Stimulated activated effector memory CD8-positive, alpha-beta T cell treated with anti-CD3 and anti-CD28 coated beads, Interleukin-12 subunit alpha, Interleukin-12 subunit beta, amount 100 ng/mL, for 72 hours (primary cell): ENCODE data around the gene LACTB.
"Not testable (repeated sequence)": the region's sequence is repeated elsewhere in the genome, so short reads cannot be mapped to it uniquely, and the experiment has no call there.

ENCODE experiments used
- ATAC-seq: fragments of 150-1000 bp; cut with Tn5 transposase; 2 replicates; pipeline ENCODE4 v1.10.0; 2021
- DNase-seq, 2 donors: peaks; one replicate each; pipeline ENCODE4 v3.0.0; 2021 to 2022; ENCODE audit warnings: low spot score in 2 of 2
- H3K27ac Mint-ChIP-seq: one replicate; pipeline ENCODE4 v1.8.0; 2022; ENCODE audit warnings: mild to moderate bottlenecking, mixed read lengths
- H3K36me3 Mint-ChIP-seq: one replicate; pipeline ENCODE4 v1.8.0; 2022; ENCODE audit warnings: mild to moderate bottlenecking, mixed read lengths
- H3K4me1 Mint-ChIP-seq: one replicate; pipeline ENCODE4 v1.8.0; 2022; ENCODE audit warnings: mixed read lengths
- H3K4me3 Mint-ChIP-seq: one replicate; pipeline ENCODE4 v1.8.0; 2022; ENCODE audit warnings: mild to moderate bottlenecking, mixed read lengths
- H3K9me3 Mint-ChIP-seq: one replicate; pipeline ENCODE4 v1.8.0; 2022; ENCODE audit warnings: mixed read lengths

LACTB gene

DNA sequence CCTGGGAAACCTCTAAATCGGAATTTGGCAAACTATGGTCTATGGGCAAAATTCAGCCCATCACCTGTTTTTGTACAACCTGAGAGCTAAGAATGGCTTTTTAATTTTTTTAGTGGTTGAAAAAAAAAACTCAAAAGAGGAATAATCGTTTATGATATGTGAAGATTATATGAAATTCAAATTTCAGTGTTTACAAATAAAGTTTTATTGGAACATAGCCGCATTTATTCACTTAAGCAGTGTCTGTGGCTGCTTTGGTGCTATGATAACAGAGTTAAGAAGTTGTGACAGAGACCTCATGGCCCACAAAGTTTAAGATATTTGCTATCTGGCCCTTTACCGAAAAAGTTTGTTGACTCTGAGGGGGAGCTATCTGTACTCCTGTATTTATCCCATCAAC, 36.4 kb upstream of the LACTB start:
- Mint-ChIP-seq H3K36me3 (no peaks in the 10 kb centered on the region), H3K27ac (no peak overlapping the region), H3K4me3 (no peak overlapping the region), H3K9me3 (no peaks in the 10 kb centered on the region), H3K4me1 (no peaks in the 10 kb centered on the region)
- ATAC-seq (no peak), DNase-seq (no peak)

DNA sequence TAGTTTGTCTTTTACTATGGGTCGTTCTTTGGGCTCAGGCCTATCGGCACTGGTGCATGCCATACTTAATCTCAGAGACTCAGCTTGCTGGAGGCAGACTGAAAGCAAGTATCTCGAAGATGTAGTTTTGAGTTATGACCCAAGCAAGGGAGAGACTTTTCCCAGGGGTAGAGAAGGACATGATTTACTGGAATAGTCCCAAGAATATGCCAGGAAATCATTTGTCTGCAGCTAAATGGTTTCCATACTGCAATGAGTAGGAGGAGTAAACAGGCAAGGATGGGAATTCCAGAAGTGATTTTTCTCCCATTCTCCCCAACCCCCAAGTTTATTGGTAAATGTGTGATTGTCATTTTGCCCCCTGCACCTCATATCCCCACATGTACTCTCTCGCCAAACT, 35.4 kb upstream of the LACTB start:
- Mint-ChIP-seq H3K4me3 (no peak overlapping the region), H3K9me3 (no peaks in the 10 kb centered on the region), H3K4me1 (no peaks in the 10 kb centered on the region), H3K27ac (no peak overlapping the region), H3K36me3 (no peaks in the 10 kb centered on the region)
- no peak for ATAC-seq
- DNase-seq = no peak

DNA sequence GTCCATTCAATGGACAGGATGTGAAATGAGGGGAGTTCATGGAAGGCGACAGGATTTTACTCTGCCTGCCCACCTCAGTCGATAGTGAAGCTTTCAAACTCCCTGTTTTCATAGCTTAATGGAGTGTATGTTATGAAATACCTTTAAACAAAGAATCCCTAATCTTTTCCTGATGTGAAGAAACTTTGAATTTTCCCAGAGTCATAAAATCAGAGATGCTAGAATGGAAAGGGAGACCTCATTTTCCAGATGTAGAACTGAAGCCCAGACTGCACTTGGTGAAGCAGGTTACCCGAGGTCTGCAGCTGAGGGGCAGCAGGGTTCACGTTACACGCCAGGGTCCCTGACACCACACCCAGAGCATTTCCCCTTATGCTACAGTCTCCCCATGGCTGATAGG, 34.7 kb upstream of the LACTB start:
- no peaks in the 10 kb centered on the region for H3K36me3 Mint-ChIP-seq
- no peaks in the 10 kb centered on the region for H3K9me3 Mint-ChIP-seq
- H3K27ac Mint-ChIP-seq = no peak overlapping the region
- H3K4me1 Mint-ChIP-seq = no peaks in the 10 kb centered on the region
- DNase-seq (no peak), ATAC-seq (no peak)
- no peak overlapping the region for H3K4me3 Mint-ChIP-seq

DNA sequence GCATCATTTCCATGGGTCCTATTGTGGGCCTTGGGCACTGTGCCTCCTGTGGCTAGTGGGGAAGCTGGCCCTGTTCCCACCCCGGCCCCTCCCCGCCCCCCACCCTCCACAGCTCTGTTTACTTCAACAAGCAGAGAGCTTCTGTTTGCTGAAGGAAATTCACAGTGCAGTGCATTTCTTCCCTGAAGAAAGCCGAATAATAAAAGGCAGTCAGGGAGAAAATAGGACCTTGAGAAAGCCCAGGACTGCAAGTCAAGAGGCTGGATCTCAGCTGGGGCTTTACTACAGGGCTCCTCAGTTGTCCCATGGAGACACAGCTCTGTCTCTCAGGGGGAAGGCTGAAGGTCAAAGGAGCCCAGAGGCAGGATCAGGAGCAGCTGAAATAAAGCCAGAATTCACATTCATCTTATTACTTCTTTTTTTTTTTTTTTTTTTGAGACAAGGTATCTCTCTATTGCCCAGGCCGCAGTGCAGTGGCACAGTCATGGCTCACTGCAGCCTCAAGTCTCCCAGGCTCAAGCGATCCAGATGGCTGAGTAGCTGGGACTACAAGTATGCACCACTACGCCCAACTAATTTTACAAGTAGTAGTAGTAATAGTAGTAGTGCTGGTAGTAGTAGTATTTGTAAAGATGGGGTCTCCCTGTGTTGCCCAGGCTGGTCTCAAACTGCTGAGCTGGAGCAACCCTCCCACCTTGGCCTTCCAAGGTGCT, 33.0 kb upstream of the LACTB start:
- Mint-ChIP-seq H3K36me3 (no peaks in the 10 kb centered on the region), H3K27ac (no peak overlapping the region), H3K4me1 (no peaks in the 10 kb centered on the region), H3K9me3 (no peaks in the 10 kb centered on the region), H3K4me3 (no peak overlapping the region)
- ATAC-seq = no peak
- DNase-seq = no peak

DNA sequence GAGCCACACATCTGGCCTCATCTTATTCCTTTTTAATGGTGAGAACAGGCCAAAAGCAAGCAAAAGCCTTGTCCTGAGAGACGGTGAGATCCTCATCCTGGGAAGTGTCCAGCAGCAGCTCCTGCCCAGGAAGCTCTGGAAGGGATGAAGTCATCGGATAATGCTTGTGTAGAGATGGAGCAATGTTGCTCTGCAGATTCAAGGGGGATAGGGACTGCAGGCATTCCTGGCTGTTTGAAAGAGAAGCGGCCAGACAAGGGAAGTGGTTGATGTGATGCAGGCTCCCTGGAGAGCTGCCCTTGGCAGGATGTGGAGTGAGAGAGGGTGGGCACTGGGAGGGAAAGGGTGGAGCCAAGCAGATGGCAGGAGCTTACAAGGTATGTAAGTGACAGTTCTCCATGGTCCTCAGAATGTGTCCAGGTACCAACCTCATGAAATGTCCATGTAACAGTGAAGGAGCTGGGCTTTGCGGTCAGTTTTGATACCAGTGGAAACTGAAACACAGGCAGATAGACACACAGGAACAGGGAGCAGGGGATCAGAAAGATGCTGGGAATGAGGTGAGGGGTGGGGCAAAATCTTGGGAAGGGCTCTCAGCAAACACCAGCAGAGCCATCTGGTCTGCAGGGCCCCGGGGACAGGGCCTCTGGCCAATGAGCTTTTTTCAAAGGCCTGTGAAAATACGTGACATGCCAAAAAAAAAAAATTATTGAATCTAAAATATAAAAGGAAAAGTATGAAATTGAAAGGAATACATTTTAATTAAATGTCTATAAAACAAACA, 32.2 kb upstream of the LACTB start:
- no peak for ATAC-seq
- Mint-ChIP-seq H3K4me1 (no peaks in the 10 kb centered on the region), H3K9me3 (no peaks in the 10 kb centered on the region)

DNA sequence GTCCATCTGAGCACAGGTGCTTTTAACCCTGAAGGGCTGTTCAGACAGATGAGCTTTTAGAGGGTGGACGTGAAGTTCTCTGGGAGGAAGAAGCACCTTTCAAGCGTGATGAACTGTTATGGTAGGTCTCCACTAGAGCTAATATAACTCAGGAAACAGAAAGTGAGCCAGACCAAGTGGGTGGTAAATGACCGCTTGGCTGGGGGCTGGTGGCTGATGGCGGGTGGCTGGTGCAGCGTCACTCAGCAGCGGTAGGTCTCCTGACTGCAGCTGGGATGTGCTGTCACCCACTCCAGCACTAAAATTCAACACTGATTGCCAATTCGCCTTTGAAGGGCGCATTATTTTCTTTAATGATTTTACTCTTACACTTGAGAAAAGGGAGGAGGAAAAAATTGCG, 31.2 kb upstream of the LACTB start:
- DNase-seq = no peak
- no peaks in the 10 kb centered on the region for H3K36me3 Mint-ChIP-seq
- no peaks in the 10 kb centered on the region for H3K9me3 Mint-ChIP-seq
- no peak overlapping the region for H3K4me3 Mint-ChIP-seq
- H3K4me1 Mint-ChIP-seq = no peaks in the 10 kb centered on the region
- ATAC-seq = no peak
- no peak overlapping the region for H3K27ac Mint-ChIP-seq

More for the DNA sequence above, 32.2 kb upstream of the LACTB start:
- Mint-ChIP-seq H3K4me3 (no peak overlapping the region), H3K36me3 (no peaks in the 10 kb centered on the region), H3K27ac (no peak overlapping the region)
- DNase-seq = no peak

DNA sequence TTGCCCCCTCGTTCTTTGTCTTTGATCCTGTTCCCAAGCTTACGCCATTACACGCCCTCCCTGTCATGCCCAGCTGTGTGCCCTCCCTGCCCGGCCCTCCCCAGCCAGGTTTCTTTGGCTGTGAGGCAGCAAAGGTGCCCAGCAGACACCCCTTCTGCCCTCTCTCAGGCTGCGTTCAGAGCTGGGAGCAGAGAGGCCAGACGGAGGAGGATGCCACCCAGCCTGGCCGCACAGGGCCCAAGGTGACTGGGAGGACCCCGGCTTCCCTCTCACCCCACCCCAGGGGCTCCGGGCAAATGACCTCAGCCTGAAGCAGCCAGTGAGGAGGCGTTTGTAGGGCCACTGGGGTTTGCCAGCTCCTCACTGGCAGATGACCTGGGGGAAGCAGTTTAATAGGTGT, 30.8 kb upstream of the LACTB start:
- H3K9me3 Mint-ChIP-seq = no peaks in the 10 kb centered on the region
- no peaks in the 10 kb centered on the region for H3K4me1 Mint-ChIP-seq
- ATAC-seq (no peak), DNase-seq (no peak)
- H3K4me3 Mint-ChIP-seq = no peak overlapping the region
- no peaks in the 10 kb centered on the region for H3K36me3 Mint-ChIP-seq
- H3K27ac Mint-ChIP-seq = no peak overlapping the region

DNA sequence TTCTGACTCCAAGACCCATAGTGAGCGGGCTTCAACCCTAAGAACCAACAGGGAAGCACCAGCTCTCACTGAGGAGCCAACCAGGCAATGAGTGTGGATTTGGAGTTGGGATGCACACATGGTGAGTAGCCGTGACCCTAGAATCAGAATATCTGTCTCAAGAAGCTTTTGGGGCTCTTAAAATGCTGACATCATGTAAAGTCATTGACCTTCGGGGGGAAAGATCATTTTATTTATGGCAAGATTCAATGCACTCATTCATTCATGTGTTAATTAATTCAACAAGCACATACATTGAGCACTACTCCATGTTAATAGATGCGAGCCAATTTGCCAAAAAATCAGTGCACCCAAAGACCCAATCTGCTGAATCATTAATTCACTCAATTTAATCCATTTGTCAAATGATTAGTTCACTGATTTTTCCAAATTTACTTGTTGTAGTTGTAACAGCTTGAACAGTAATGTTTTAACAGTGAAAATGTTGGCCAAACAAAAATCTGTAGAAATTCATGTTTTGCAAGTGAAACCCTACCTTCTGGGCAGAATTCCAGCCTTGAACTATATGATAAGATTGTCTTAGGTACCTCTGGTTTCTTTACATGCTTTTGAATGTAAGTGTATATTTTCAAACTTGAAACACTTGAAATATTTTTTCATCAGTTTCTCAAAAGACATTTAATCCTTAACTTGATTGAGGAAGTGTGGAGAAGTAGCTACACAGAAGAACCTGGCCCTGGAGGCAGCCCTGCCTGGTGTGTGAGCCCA, 29.8 kb upstream of the LACTB start:
- Mint-ChIP-seq H3K27ac (no peak overlapping the region), H3K9me3 (no peaks in the 10 kb centered on the region), H3K36me3 (no peaks in the 10 kb centered on the region), H3K4me3 (no peak overlapping the region), H3K4me1 (peaks cover 2% of the 10 kb centered on the region)
- ATAC-seq (no peak), DNase-seq (no peak)

DNA sequence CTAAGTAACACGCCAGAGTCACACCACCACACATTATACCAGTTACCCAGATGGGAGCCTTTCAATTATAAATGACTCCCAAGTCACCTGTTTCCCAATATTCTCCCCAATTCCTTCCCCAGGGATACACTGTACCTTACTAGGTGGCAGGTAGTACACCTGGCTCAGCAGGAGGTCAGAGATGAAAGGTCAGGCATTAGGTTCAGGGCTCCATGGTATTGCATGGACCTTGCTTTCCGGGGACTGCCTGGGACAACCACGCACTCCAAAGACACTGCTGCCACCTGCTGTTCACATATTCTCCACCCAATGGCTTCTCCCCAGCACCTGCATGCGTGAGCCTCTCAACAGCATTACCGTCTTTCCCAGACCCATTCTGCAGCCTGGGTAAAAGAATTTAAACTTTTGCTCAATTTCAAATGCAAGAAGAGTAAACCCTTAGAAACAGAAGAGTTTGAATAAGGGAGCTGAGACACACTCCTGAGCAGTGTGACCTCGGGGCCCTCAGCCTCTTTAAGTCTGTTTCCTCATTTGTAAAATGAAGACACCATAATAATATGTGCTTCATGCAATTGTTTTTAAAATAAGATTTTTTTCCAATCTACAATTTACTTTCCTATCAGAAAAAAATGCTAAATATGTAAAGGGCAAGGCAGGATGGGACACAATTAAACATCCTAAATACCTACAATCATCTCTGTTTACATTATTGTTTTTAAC, 28.0 kb upstream of the LACTB start:
- H3K4me3 Mint-ChIP-seq = no peak overlapping the region
- no peaks in the 10 kb centered on the region for H3K36me3 Mint-ChIP-seq
- H3K4me1 Mint-ChIP-seq = peaks cover 7% of the 10 kb centered on the region
- ATAC-seq (peak; percentile 86), DNase-seq (peak; percentile 52 to 81)
- H3K27ac Mint-ChIP-seq = no peak overlapping the region
- no peaks in the 10 kb centered on the region for H3K9me3 Mint-ChIP-seq

DNA sequence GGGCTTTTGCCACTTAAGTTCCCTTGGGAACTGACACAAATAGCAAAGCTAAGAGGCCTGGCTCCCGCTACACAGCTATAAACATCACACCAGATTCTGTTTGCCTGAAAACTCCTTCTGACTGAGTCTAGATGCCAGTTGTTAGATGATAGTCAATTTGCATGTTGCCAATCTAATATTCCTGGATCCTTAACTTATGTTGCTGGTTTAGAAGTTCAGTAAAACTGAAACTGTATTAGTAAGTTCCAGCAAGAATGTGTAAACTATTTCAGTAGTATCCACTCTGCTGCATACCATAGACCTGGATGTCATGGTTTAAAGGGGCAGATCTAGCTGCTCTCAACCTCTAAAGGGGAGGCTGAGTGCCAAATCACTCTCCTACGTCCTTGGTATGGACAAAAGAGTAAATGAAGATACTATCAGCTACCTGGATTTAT, 27.1 kb upstream of the LACTB start:
- DNase-seq = no peak
- no peak for ATAC-seq
- H3K9me3 Mint-ChIP-seq = no peaks in the 10 kb centered on the region

DNA sequence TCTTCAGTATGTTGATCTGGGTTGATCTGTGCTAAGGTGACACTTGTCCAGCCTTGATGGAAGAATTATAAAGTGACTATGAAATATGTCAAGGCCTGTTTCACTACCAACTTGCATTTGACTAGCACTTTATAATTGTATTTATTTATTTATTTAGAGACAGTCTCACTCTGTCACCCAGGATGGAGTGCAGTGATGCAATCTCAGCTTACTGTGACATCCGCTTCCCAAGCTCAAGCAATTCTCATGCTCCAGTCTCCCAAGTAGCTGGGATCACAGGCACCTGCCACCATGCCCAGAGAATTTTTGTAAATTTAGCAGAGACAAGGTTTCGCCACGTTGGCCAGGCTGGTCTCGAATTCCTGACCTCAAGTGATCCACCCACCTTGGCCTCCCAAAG, 25.5 kb upstream of the LACTB start:
- Mint-ChIP-seq H3K9me3 (no peaks in the 10 kb centered on the region), H3K4me3 (no peak overlapping the region), H3K36me3 (no peaks in the 10 kb centered on the region), H3K4me1 (peaks cover 7% of the 10 kb centered on the region), H3K27ac (no peak overlapping the region)
- DNase-seq (no peak), ATAC-seq (no peak)

More for the DNA sequence above, 27.1 kb upstream of the LACTB start:
- Mint-ChIP-seq H3K4me1 (peaks cover 7% of the 10 kb centered on the region), H3K4me3 (no peak overlapping the region), H3K36me3 (no peaks in the 10 kb centered on the region), H3K27ac (no peak overlapping the region)

DNA sequence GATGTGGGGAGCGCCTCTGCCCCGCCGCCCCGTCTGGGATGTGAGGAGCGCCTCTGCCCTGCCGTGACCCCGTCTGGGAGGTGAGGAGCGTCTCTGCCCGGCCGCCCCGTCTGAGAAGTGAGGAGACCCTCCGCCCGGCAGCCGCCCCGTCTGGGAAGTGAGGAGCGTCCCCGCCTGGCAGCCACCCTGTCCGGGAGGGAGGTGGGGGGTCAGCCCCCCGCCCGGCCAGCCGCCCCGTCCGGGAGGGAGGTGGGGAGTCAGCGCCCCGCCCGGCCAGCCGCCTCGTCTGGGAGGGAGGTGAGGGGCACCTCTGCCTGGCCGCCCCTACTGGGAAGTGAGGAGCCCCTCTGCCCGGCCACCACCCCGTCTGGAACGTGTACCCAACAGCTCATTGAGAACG, 22.8 kb upstream of the LACTB start:
- H3K27ac Mint-ChIP-seq, H3K4me3 Mint-ChIP-seq, H3K36me3 Mint-ChIP-seq, DNase-seq, H3K4me1 Mint-ChIP-seq, ATAC-seq, H3K9me3 Mint-ChIP-seq: not testable (repeated sequence)

DNA sequence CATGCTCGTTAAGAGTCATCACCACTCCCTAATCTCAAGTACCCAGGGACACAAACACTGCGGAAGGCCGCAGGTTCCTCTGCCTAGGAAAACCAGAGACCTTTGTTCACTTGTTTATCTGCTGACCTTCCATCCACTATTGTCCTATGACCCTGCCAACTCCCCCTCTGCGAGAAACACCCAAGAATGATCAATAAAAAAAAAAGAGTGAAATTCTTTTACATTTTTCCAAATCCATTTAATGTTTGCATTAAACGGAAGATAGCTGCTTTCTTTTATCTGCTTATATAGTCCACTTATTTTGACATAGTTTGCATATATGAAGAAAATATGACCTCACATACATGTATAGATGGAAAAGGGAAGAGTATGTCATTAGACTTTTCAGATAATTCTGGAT, 22.1 kb upstream of the LACTB start:
- H3K27ac Mint-ChIP-seq, H3K4me3 Mint-ChIP-seq, ATAC-seq, H3K9me3 Mint-ChIP-seq, H3K36me3 Mint-ChIP-seq, H3K4me1 Mint-ChIP-seq, DNase-seq: not testable (repeated sequence)

DNA sequence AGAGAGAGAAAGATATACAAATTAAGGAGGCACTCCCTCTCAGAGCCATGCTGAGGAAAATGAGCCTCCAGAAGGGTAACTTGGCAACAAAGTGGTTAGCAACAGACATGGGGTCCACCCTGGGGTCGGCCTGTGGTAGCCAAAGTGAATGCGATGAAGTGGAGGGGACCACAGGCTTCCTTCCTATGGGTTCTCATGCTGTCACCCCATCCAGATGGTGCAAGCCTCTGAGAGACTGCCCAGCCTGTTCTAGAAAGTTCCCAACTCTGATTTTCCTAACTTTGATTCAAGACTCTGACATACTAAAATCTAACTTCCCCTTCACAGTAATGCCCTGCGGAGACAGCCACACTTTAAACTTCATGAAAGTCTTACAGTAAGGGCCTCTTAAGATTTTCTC, 18.2 kb upstream of the LACTB start:
- H3K9me3 Mint-ChIP-seq = no peaks in the 10 kb centered on the region
- ATAC-seq = no peak
- peak overlapping the region; percentile 8 for H3K27ac Mint-ChIP-seq
- no peak for DNase-seq
- no peaks in the 10 kb centered on the region for H3K4me1 Mint-ChIP-seq
- H3K4me3 Mint-ChIP-seq = no peak overlapping the region
- no peaks in the 10 kb centered on the region for H3K36me3 Mint-ChIP-seq

DNA sequence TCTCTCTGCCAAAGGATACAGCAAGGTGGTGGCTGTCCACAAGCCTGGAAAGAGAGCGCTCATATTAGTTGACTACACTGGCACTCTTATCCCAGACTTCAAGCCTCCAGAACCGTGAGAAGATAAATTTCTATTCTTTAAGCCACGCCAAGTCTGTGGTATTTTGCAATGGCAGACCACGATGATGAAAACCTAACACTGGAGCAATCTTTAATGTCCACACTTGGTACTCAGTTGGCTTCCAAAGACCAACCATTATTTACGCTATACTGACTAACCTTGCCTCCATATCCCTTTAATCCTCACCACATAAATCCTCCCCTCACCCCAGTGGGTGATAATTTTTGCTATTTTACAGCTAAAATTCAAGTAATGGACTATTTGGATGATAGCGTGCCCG, 16.9 kb upstream of the LACTB start:
- Mint-ChIP-seq H3K27ac (no peak overlapping the region), H3K9me3 (no peaks in the 10 kb centered on the region), H3K36me3 (no peaks in the 10 kb centered on the region), H3K4me3 (no peak overlapping the region), H3K4me1 (no peaks in the 10 kb centered on the region)
- ATAC-seq = no peak
- no peak for DNase-seq
